ENCODE data around the gene EGR4. TPM values are rescaled to one million over a fixed set of nuclear protein-coding genes. Genes with fewer than 3 reads are reported as not detected.

EGR4 gene
- total and polyA plus RNA-seq, 2 experiments from 2014 or later: 0.23 TPM; not detected in 1

GRCh38 chr2:73258913-73259215 lies 34.5 kb downstream of the EGR4 start (continued):
- no peak for TF ChIP-seq REST (IDR thresholded peaks at IDR 0.05; ENCODE audit: unreplicated experiment)
- TF ChIP-seq CTCF (conservative IDR thresholded peaks at IDR 0.05; ENCODE audit: low read depth in 2 of 2): no peak

- no peak overlapping the region for H2AFZ ChIP-seq
- H3K9me2 ChIP-seq (ENCODE audit: insufficient read depth): no peaks in the 10 kb centered on the region
- H3K36me3 ChIP-seq (ENCODE audit: insufficient read depth): no peaks in the 10 kb centered on the region; the same call in 1 of the 2 replicates
- peaks cover 20% of the 10 kb centered on the region for H4K20me1 ChIP-seq (replicated peaks; ENCODE audit: insufficient read depth)
- ATAC-seq: no peak
- DNase-seq (ENCODE audit: low spot score): no peak
- no peak overlapping the region for H3K27ac ChIP-seq (ENCODE audit: low read depth)
- H3K9me3 Mint-ChIP-seq: no peaks in the 10 kb centered on the region
- no peak overlapping the region for H3K4me3 ChIP-seq
- no peaks in the 10 kb centered on the region for H3K27me3 ChIP-seq (ENCODE audit: insufficient read depth)
- H3K4me1 ChIP-seq (ENCODE audit: insufficient read depth): peaks cover 11% of the 10 kb centered on the region
- H3K4me2 ChIP-seq: no peak overlapping the region
- H3K36me3 Mint-ChIP-seq (ENCODE audit: low read depth): peaks cover 20% of the 10 kb centered on the region
- peaks cover 12% of the 10 kb centered on the region for H3K27me3 Mint-ChIP-seq (ENCODE audit: insufficient read depth, low read depth, poor library complexity)
- no peak overlapping the region for H3K27ac Mint-ChIP-seq
- H3K4me3 Mint-ChIP-seq: no peak overlapping the region
- H3K4me1 Mint-ChIP-seq: peaks cover 24% of the 10 kb centered on the region; the same call in 2 of the 3 replicates
- H3K79me2 ChIP-seq (replicated peaks; ENCODE audit: insufficient read depth): no peaks in the 10 kb centered on the region
- peaks cover 7% of the 10 kb centered on the region; the same call in 1 of the 2 replicates for H3F3A ChIP-seq (replicated peaks; ENCODE audit: low read depth)
- TF ChIP-seq REST (IDR thresholded peaks at IDR 0.05; ENCODE audit: unreplicated experiment) (no peak), ZNF114 (CRISPR knock-in tag; IDR thresholded peaks at IDR 0.05) (no peak), ETS1 (IDR thresholded peaks at IDR 0.05) (no peak), ZNF462 (CRISPR knock-in tag; IDR thresholded peaks at IDR 0.05) (no peak), JUNB (IDR thresholded peaks at IDR 0.05; ENCODE audit: unreplicated experiment) (no peak)
These were observed 35.0 kb downstream of the EGR4 start for GRCh38 chr2:73258186-73258912.

All from GM23338 (cell line).